ENCODE data around the gene FHOD3. TPM values are rescaled to one million over a fixed set of nuclear protein-coding genes. Genes with fewer than 3 reads are reported as not detected.

FHOD3 gene
- total RNA-seq, 4 donors from 2014 or later = 0.26 to 13.8 (median 4.9) TPM; not detected in 1

GRCh38 chr18:36672437-36673344 lies 375.2 kb downstream of the FHOD3 start:
- no peak overlapping the region for H3K4me3 ChIP-seq
- no peak for TF ChIP-seq POLR2A (IDR thresholded peaks at IDR 0.05)
- no peak for TF ChIP-seq CTCF (IDR thresholded peaks at IDR 0.05)
- H3K27me3 ChIP-seq = no peaks in the 10 kb centered on the region
- no peaks in the 10 kb centered on the region for H3K4me1 ChIP-seq
- no peaks in the 10 kb centered on the region for H3K9me3 ChIP-seq
- H3K36me3 ChIP-seq = no peaks in the 10 kb centered on the region
- DNase-seq = no peak
- intact Hi-C loops (cut with DNase I; ENCODE audit: low total_unique reads) = no loop called here
- H3K27ac ChIP-seq = no peak overlapping the region

- H3K27ac ChIP-seq = no peak overlapping the region
- no peaks in the 10 kb centered on the region for H3K4me1 ChIP-seq
- no peaks in the 10 kb centered on the region for H3K9me3 ChIP-seq
- H3K4me3 ChIP-seq = no peak overlapping the region
- intact Hi-C loops (cut with DNase I; ENCODE audit: low total_unique reads) = no loop called here
- no peak for DNase-seq
- no peaks in the 10 kb centered on the region for H3K36me3 ChIP-seq
- TF ChIP-seq POLR2A (IDR thresholded peaks at IDR 0.05) (no peak), CTCF (IDR thresholded peaks at IDR 0.05) (no peak)
- H3K27me3 ChIP-seq = no peaks in the 10 kb centered on the region
Observed at GRCh38 chr18:36673452-36673851, 375.9 kb downstream of the FHOD3 start.

GRCh38 chr18:36675076-36675475 lies 377.6 kb downstream of the FHOD3 start:
- no peak overlapping the region for H3K4me3 ChIP-seq
- intact Hi-C loops (cut with DNase I; ENCODE audit: low total_unique reads) = no loop called here
- DNase-seq = no peak

GRCh38 chr18:36675542-36675941 lies 378.0 kb downstream of the FHOD3 start:
- H3K4me3 ChIP-seq = no peak overlapping the region
- H3K27ac ChIP-seq = no peak overlapping the region
- no peaks in the 10 kb centered on the region for H3K9me3 ChIP-seq
- no peak for DNase-seq
- no peaks in the 10 kb centered on the region for H3K36me3 ChIP-seq
- TF ChIP-seq POLR2A (IDR thresholded peaks at IDR 0.05) (no peak), CTCF (IDR thresholded peaks at IDR 0.05) (no peak)
- H3K27me3 ChIP-seq = no peaks in the 10 kb centered on the region
- intact Hi-C loops (cut with DNase I; ENCODE audit: low total_unique reads) = no loop called here
- H3K4me1 ChIP-seq = no peaks in the 10 kb centered on the region

More at GRCh38 chr18:36675076-36675475, 377.6 kb downstream of the FHOD3 start:
- Histone ChIP-seq H3K4me1 (no peaks in the 10 kb centered on the region), H3K27ac (no peak overlapping the region), H3K27me3 (no peaks in the 10 kb centered on the region), H3K36me3 (no peaks in the 10 kb centered on the region), H3K9me3 (no peaks in the 10 kb centered on the region)
- TF ChIP-seq CTCF (IDR thresholded peaks at IDR 0.05) = no peak
- TF ChIP-seq POLR2A (IDR thresholded peaks at IDR 0.05) = no peak

- no peak for TF ChIP-seq CTCF (IDR thresholded peaks at IDR 0.05)
- no peak for TF ChIP-seq POLR2A (IDR thresholded peaks at IDR 0.05)
- no peak overlapping the region for H3K27ac ChIP-seq
- H3K27me3 ChIP-seq = no peaks in the 10 kb centered on the region
Observed at GRCh38 chr18:36676629-36677028, 379.1 kb downstream of the FHOD3 start.

More at GRCh38 chr18:36676629-36677028, 379.1 kb downstream of the FHOD3 start:
- DNase-seq = no peak
- Histone ChIP-seq H3K4me3 (no peak overlapping the region), H3K9me3 (no peaks in the 10 kb centered on the region), H3K4me1 (no peaks in the 10 kb centered on the region), H3K36me3 (no peaks in the 10 kb centered on the region)
- intact Hi-C loops (cut with DNase I; ENCODE audit: low total_unique reads) = no loop called here

Data from uterus (tissue), 4 donors.